ENCODE results near the gene TSTD2.
A peak's percentile ranks its signal among the peaks of the same experiment; 100 is the strongest.
"Not testable (repeated sequence)": the region's sequence is repeated elsewhere in the genome, so short reads cannot be mapped to it uniquely, and the experiment has no call there.

The TSTD2 gene

DNA sequence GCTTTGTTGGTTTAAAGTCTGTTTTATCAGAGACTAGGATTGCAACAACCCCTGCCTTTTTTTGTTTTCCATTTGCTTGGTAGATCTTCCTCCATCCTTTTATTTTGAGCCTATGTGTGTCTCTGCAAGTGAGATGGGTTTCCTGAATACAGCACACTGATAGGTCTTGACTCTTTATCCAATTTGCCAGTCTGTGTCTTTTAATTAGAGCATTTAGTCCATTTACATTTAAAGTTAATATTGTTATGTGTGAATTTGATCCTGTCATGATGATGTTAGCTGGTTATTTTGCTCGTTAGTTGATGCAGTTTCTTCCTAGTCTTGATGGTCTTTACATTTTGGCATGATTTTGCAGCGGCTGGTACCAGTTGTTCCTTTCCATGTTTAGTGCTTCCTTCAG lies 48.4 kb downstream of the TSTD2 start:
- DNase-seq = not testable (repeated sequence)

- DNase-seq = not testable (repeated sequence)
Observed at GRCh38 chr9:97581590-97581989, 51.6 kb downstream of the TSTD2 start.

GRCh38 chr9:97579914-97580313 lies 53.3 kb downstream of the TSTD2 start:
- no peak for DNase-seq

DNA sequence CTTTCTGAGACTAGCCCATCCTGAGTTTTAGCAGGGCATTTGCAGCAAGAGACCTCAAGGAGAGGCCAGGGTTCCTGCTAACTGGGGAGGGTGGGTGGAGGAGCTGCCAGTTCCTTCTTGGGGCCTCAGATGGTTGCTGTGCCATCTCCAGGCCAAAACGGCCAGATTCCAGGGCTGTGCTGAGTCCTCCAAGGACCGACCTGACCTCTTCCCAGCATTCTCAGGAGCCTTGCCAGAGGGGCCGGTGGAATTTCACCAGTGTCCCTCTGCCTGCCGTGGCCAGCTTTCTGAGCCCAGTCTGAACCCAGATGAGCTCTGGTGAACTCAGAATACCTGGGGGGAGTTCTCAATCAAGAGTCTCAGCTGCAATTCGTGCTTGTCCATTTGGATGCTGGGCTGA lies 54.3 kb downstream of the TSTD2 start:
- DNase-seq = peak in 4 of 14 donors; percentile 17 to 76 (median 43)

GRCh38 chr9:97577051-97577450 lies 56.1 kb downstream of the TSTD2 start:
- DNase-seq = no peak

- no peak for DNase-seq
Observed at GRCh38 chr9:97575673-97576200, 57.4 kb downstream of the TSTD2 start.

DNA sequence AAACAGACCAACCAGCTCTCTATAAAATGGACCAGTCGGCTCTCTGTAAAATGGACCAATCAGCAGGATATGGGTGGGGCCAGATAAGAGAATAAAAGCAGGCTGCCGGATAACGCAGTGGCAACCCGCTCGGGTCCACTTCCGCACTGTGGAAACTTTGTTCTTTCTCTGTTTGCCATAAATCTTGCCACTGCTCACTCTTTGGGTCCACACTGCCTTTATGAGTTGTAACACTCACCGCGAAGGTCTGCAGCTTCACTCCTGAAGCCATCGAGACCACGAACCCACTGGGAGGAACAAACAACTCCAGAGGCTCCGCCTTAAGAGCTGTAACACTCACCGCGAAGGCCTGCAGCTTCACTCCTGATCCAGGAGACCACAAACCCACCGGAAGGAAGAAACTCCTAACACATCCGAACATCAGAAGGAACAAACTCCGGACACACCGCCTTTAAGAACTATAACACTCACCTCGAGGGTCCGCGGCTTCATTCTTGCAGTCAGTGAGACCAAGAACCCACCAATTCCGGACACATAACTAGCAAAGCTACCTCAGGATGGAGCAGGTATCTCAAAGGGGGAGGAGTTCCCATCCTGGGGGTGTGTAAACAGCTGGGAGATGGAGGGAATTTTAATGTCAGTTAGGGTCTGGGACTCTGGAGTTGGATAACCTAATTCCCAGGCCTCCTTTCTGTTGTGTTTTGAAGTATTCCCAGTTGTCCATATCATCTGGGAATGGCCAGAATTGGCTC lies 58.1 kb downstream of the TSTD2 start:
- DNase-seq = not testable (repeated sequence)

- not testable (repeated sequence) for DNase-seq
Observed at GRCh38 chr9:97574101-97574571, 59.0 kb downstream of the TSTD2 start.

DNA sequence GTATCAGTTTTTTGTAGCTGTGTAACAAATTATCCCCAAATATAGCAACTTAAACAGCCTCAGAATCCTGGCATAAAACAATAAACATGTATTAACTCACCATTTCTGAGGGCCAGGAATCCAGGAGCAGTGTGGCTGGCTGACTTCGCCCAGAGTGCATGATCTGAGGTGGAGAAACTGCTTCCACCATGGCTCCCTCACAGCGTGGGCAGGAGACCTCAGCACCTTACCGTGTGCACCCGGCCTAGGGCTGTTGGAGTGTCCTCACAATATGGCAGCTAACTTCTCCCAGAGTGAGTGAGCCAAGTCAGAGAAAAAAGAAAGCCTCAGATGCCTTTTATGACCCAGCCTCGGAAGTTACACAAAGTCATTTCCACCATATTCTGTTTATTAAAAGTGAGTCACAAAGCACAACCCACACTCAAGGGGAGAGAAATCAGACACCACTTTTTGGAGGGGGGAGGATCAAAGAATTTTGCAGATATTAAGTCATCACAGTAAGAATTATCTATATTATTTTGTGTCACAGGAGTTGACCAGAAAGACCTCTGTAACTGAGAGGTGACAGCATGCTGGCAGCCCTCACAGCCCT lies 59.6 kb downstream of the TSTD2 start:
- DNase-seq = no peak

DNA sequence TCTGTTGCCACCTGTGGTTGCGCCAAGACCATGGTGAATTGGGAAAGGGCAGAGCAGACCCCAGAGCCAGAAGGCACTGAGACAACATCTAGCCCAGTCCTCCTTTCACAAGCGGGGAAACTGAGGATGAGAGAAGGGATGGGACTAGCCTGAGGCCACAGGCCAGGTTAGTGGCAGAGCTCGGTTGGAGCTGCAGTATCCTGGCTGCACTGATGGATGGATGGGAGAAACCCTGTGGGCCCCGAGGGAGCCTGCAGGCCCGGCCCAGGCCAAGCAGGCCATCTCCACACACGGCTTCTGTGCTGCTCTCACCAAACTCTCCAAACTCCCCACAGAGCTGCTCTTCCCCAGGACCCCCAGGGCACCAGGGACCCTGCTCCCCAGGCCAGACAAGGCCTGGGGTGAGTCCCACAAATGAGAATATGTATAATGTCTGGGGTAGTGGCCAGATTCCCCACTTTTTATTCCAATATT lies 60.2 kb downstream of the TSTD2 start:
- no peak for DNase-seq

- no peak for DNase-seq
Observed at GRCh38 chr9:97572196-97572891, 60.8 kb downstream of the TSTD2 start.

GRCh38 chr9:97571664-97572063 lies 61.5 kb downstream of the TSTD2 start:
- DNase-seq = no peak

- peak in 12 of 14 donors; percentile 21 to 91 (median 50) for DNase-seq
Observed at GRCh38 chr9:97570899-97571298, 62.3 kb downstream of the TSTD2 start.

GRCh38 chr9:97568461-97569275 lies 64.5 kb downstream of the TSTD2 start:
- DNase-seq = no peak

GRCh38 chr9:97567894-97568202 lies 65.3 kb downstream of the TSTD2 start:
- no peak for DNase-seq

DNA sequence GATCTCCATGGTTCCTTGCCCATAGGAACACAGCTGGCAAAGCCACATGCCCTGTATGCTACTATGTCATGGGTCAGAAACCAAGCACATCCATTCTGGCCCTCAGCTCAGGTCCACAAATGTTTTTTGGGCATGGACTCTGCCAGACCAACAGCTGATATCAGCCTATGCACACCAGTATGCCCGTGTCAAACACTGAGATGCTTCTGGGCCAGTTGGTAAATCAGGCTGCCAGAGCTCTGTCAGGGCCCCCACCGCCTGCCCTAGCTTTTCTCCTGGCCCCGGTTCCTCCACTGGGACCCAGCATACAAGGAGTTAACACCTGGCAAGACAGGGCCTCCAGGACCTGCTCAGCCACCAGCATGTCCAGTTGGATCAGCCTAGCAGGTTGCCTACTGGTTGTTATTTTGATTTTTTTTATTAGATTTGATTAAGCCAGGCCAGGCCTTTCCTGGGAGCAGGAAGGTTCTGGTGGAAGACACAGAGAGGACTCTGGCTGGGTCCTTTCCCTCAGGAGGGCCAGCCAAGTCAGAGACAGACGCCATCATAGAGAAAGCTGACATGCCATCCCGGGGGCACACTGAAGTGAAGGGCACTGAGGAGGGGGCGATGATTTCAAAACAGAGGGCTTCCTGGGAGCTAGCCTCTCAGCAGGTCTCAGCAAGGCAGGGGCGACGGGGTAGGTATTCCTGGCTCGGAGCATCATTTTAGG lies 65.8 kb downstream of the TSTD2 start:
- peak in 1 of 14 donors; percentile 69 for DNase-seq

- no peak for DNase-seq
Observed at GRCh38 chr9:97565262-97565661, 67.9 kb downstream of the TSTD2 start.

GRCh38 chr9:97564291-97565175 lies 68.6 kb downstream of the TSTD2 start:
- DNase-seq = peak in 4 of 14 donors; percentile 18 to 72 (median 46)

DNA sequence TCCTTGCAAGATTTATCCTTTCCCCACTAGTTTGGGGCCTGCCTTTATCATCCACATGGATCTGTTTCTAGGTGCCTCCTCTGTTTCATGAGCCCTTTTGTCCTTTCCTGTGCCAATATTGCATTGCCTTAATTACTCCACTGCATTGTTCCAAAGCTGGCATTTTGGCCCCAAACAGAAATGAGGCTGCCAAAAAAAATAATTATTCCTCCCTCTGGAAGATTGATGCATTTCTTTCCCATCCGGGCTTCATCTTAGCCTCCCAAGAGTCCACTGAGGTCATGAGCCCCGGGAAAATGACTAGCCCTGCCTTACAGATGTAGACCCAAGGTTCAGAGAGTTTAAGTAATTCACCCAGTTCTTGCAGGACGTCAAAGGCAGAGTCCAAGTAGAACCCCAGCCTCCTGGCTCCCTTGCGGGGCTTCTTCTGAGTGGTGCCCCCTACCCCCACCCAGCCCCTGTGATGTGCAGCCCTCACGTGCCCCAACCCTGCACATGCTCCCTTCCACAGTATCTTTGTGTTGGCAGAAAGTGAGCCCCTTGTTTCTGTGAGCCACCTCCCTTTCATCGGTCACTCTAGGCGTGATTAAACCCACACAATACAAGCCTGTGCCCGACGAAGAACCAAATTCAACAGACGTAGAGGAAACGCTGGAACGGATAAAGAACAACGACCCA lies 69.6 kb downstream of the TSTD2 start:
- peak in 1 of 14 donors; percentile 62 for DNase-seq

- DNase-seq = no peak
Observed at GRCh38 chr9:97562542-97562941, 70.6 kb downstream of the TSTD2 start.
